Measurements from ENCODE around the gene RNASE8. TPM values are rescaled to one million over a fixed set of nuclear protein-coding genes. Genes with fewer than 3 reads are reported as not detected.
A peak's percentile ranks its signal among the peaks of the same experiment; 100 is the strongest.

RNASE8 gene
- total and polyA plus RNA-seq, 3 experiments from 2014 or later = not detected

DNA sequence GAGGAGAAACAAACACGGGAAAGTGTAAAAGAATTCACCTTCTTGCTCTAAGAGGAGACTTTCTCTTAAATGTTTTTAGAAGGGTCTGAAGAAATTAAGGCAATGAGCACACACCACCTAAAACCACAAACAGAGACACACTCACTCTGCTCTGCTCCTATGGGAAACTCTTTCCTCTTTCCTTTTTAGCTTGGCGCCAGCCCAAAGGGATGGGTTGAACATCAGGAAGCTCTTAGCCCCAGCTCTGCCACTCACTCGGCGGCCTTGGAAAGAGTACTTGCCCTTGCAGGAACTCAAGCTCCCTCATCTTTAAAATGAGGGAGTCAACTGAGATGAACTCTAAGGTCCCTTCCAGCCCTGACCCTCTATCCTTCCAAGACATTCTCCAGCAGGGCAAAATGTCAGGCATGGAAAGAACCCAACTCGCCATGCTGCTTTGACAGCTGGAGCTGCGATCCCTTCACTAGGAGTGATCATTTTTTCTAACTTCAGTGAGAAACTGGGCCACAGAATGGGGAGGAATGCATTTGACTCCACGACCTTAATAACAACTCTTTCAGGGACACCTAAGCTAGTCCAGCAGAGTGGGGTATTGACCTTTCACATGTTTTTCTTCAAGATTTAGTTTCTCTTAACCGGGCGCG, 980 bp upstream of the RNASE8 start:
- H3K9me3 ChIP-seq (ENCODE audit: low read length) = no peaks in the 10 kb centered on the region
- H3K36me3 Mint-ChIP-seq = no peaks in the 10 kb centered on the region
- no peak overlapping the region for H3K27ac Mint-ChIP-seq
- H3K27ac ChIP-seq (ENCODE audit: low read depth, low read length) = no peak overlapping the region
- POLR2A ChIA-PET = no interaction called here
- no peak overlapping the region for H3K4me3 Mint-ChIP-seq
- H3K9me3 Mint-ChIP-seq = no peaks in the 10 kb centered on the region
- H3K27me3 Mint-ChIP-seq = peaks cover 3 to 20% of the 10 kb centered on the region in 2 donors
- no peaks in the 10 kb centered on the region for H3K36me3 ChIP-seq (ENCODE audit: insufficient read depth, low read length)
- DNase-seq = no peak
- H3K4me1 Mint-ChIP-seq = no peaks in the 10 kb centered on the region
- no peaks in the 10 kb centered on the region for H3K4me1 ChIP-seq (ENCODE audit: insufficient read depth, low read length)
- H3K27me3 ChIP-seq (ENCODE audit: insufficient read depth, low read length, poor library complexity, severe bottlenecking) = no peaks in the 10 kb centered on the region
- CTCF ChIA-PET = interaction anchor here (1.0 to 4.4 kb wide), 3 partner anchors 11 to 42 kb away, joined by 3 to 14 read pairs (median 4); no protein-coding TSS in a partner anchor
- no peak overlapping the region for H3K4me3 ChIP-seq (ENCODE audit: low read length)

DNA sequence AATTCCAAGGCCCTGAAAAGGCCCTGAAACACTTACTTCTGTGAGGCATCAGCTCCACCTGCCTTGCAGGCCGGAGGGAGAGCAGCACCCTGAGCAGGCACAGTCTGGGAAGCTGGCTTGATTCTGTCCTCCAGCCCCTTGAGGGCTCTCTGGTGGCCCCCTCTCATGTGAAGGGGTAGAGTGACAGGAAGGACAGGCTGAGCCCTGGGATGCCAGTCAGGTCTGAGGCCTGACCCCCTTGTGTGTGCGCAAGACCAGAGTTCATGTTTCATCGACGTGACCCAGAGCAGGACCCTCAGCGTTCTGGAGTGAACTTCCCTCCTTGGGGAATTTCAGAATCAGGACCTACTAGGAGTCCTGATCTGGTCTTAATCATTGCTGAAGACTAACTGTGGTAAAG, 1.3 kb downstream of the RNASE8 start:
- Mint-ChIP-seq H3K4me3 (no peak overlapping the region), H3K36me3 (no peaks in the 10 kb centered on the region)

DNA sequence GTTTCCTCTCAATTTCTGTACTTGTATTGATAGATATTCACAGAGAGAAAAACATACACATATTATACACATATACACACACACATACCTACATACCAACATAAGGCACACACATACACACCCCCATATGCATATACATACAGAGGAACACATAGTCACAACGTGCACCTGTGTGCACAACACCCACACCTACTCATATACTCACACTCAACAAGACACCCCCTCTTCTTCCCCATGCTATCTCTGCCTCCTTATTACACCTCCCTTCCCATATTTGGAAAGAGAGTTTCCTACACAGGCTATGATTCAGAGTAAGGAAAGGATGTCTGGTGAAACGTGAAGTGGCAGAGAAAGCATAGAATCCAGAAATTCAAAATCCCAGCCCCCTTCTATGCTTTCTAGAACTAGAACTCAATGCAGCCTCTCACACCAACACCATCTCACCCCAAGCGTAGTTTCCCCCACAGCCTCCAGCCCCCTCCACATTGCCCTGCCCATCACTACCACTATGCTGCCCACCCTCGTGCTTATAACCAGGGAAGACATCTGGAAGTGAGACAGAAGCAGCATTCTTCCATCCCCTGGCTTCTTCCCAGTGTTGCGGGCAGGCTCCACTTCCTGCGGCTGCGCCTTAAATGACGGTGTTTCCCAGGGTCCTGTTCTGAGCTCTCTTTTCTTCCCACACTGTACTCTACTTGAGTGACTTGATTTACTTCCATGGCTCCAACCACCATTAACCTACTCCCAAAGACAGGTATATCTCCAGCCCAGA, 2.4 kb downstream of the RNASE8 start:
- H3K27ac Mint-ChIP-seq = no peak overlapping the region
- Histone ChIP-seq H3K4me1 (ENCODE audit: insufficient read depth, low read length) (no peaks in the 10 kb centered on the region), H3K27ac (ENCODE audit: low read depth, low read length) (no peak overlapping the region), H3K9me3 (ENCODE audit: low read length) (no peaks in the 10 kb centered on the region), H3K27me3 (ENCODE audit: insufficient read depth, low read length, poor library complexity, severe bottlenecking) (peaks cover 5% of the 10 kb centered on the region), H3K36me3 (ENCODE audit: insufficient read depth, low read length) (no peaks in the 10 kb centered on the region), H3K4me3 (ENCODE audit: low read length) (no peak overlapping the region)
- ChIA-PET POLR2A (no interaction called here), CTCF (interaction anchor here (4.4 kb wide), 1 partner anchor 8 kb away, joined by 14 read pairs; no protein-coding TSS in a partner anchor)
- no peaks in the 10 kb centered on the region for H3K9me3 Mint-ChIP-seq
- no peak overlapping the region for H3K4me3 Mint-ChIP-seq
- peaks cover 8 to 37% of the 10 kb centered on the region in 2 donors for H3K27me3 Mint-ChIP-seq
- no peaks in the 10 kb centered on the region for H3K4me1 Mint-ChIP-seq
- DNase-seq = no peak
- H3K36me3 Mint-ChIP-seq = no peaks in the 10 kb centered on the region

More for the DNA sequence above, 1.3 kb downstream of the RNASE8 start:
- Mint-ChIP-seq H3K4me1 (no peaks in the 10 kb centered on the region), H3K9me3 (no peaks in the 10 kb centered on the region), H3K27ac (no peak overlapping the region), H3K27me3 (peaks cover 8 to 31% of the 10 kb centered on the region in 2 donors)
- Histone ChIP-seq H3K9me3 (ENCODE audit: low read length) (no peaks in the 10 kb centered on the region), H3K4me3 (ENCODE audit: low read length) (no peak overlapping the region), H3K27ac (ENCODE audit: low read depth, low read length) (no peak overlapping the region), H3K4me1 (ENCODE audit: insufficient read depth, low read length) (no peaks in the 10 kb centered on the region), H3K27me3 (ENCODE audit: insufficient read depth, low read length, poor library complexity, severe bottlenecking) (peaks cover 5% of the 10 kb centered on the region), H3K36me3 (ENCODE audit: insufficient read depth, low read length) (no peaks in the 10 kb centered on the region)
- ChIA-PET CTCF (interaction anchor here (1.3 to 4.4 kb wide), 2 partner anchors 9 to 44 kb away, joined by 4 to 14 read pairs; no protein-coding TSS in a partner anchor), POLR2A (no interaction called here)
- DNase-seq = no peak

GRCh38 chr14:21060614-21061346, 3.2 kb downstream of the RNASE8 start:
- Mint-ChIP-seq H3K27ac (no peak overlapping the region), H3K4me3 (no peak overlapping the region), H3K4me1 (no peaks in the 10 kb centered on the region), H3K9me3 (no peaks in the 10 kb centered on the region), H3K27me3 (peaks cover 14 to 44% of the 10 kb centered on the region in 2 donors), H3K36me3 (peaks cover 0 to 1% (median 0%) of the 10 kb centered on the region in 3 donors)
- no peaks in the 10 kb centered on the region for H3K36me3 ChIP-seq (ENCODE audit: insufficient read depth, low read length)
- H3K27me3 ChIP-seq (ENCODE audit: insufficient read depth, low read length, poor library complexity, severe bottlenecking) = peaks cover 5% of the 10 kb centered on the region
- H3K4me1 ChIP-seq (ENCODE audit: insufficient read depth, low read length) = no peaks in the 10 kb centered on the region
- no peaks in the 10 kb centered on the region for H3K9me3 ChIP-seq (ENCODE audit: low read length)
- no peak for DNase-seq
- POLR2A ChIA-PET = no interaction called here
- no peak overlapping the region for H3K4me3 ChIP-seq (ENCODE audit: low read length)
- CTCF ChIA-PET = interaction anchor here (1.4 to 2.4 kb wide), 2 partner anchors 32 to 47 kb away, joined by 3 to 7 read pairs; no protein-coding TSS in a partner anchor
- no peak overlapping the region for H3K27ac ChIP-seq (ENCODE audit: low read depth, low read length)

- POLR2A ChIA-PET = no interaction called here
- Histone ChIP-seq H3K36me3 (ENCODE audit: insufficient read depth, low read length) (no peaks in the 10 kb centered on the region), H3K4me1 (ENCODE audit: insufficient read depth, low read length) (no peaks in the 10 kb centered on the region), H3K9me3 (ENCODE audit: low read length) (no peaks in the 10 kb centered on the region), H3K27me3 (ENCODE audit: insufficient read depth, low read length, poor library complexity, severe bottlenecking) (peaks cover 5% of the 10 kb centered on the region), H3K27ac (ENCODE audit: low read depth, low read length) (no peak overlapping the region), H3K4me3 (ENCODE audit: low read length) (no peak overlapping the region)
- Mint-ChIP-seq H3K4me3 (no peak overlapping the region), H3K27ac (no peak overlapping the region), H3K4me1 (no peaks in the 10 kb centered on the region), H3K27me3 (peaks cover 17 to 48% of the 10 kb centered on the region in 2 donors), H3K36me3 (peaks cover 0 to 1% (median 0%) of the 10 kb centered on the region in 3 donors), H3K9me3 (no peaks in the 10 kb centered on the region)
- CTCF ChIA-PET = interaction anchor here (0.8 to 2.4 kb wide), 3 partner anchors 32 to 53 kb away, joined by 3 to 7 read pairs (median 3); no protein-coding TSS in a partner anchor
- no peak for DNase-seq
Measured at GRCh38 chr14:21061347-21061668, 3.7 kb downstream of the RNASE8 start.

GRCh38 chr14:21063479-21063878, 5.9 kb downstream of the RNASE8 start:
- ChIA-PET CTCF (interaction anchor here (2.8 to 6.3 kb wide), 2 partner anchors 29 to 44 kb away, joined by 11 to 130 read pairs; no protein-coding TSS in a partner anchor), POLR2A (no interaction called here)
- Mint-ChIP-seq H3K9me3 (no peaks in the 10 kb centered on the region), H3K4me3 (no peak overlapping the region), H3K27ac (no peak overlapping the region), H3K36me3 (peaks cover 0 to 1% (median 0%) of the 10 kb centered on the region in 3 donors), H3K4me1 (peaks cover under 1 to 3% (median 2%) of the 10 kb centered on the region in 3 donors), H3K27me3 (peaks cover 34 to 67% of the 10 kb centered on the region in 2 donors)
- Histone ChIP-seq H3K9me3 (ENCODE audit: low read length) (no peaks in the 10 kb centered on the region), H3K36me3 (ENCODE audit: insufficient read depth, low read length) (no peaks in the 10 kb centered on the region), H3K27me3 (ENCODE audit: insufficient read depth, low read length, poor library complexity, severe bottlenecking) (peaks cover 17% of the 10 kb centered on the region), H3K4me3 (ENCODE audit: low read length) (no peak overlapping the region), H3K27ac (ENCODE audit: low read depth, low read length) (no peak overlapping the region), H3K4me1 (ENCODE audit: insufficient read depth, low read length) (peaks cover 4% of the 10 kb centered on the region)
- no peak for DNase-seq

- Histone ChIP-seq H3K27me3 (ENCODE audit: insufficient read depth, low read length, poor library complexity, severe bottlenecking) (peaks cover 48% of the 10 kb centered on the region), H3K27ac (ENCODE audit: low read depth, low read length) (no peak overlapping the region), H3K9me3 (ENCODE audit: low read length) (no peaks in the 10 kb centered on the region), H3K4me1 (ENCODE audit: insufficient read depth, low read length) (peaks cover 36% of the 10 kb centered on the region), H3K36me3 (ENCODE audit: insufficient read depth, low read length) (no peaks in the 10 kb centered on the region), H3K4me3 (ENCODE audit: low read length) (no peak overlapping the region)
- ChIA-PET CTCF (interaction anchor here (1.4 to 6.3 kb wide), 10 partner anchors 9 to 52 kb away, joined by 4 to 130 read pairs (median 17); partner anchors contain the start of genes RNASE8, TMEM253 and ZNF219), POLR2A (no interaction called here)
- H3K27me3 Mint-ChIP-seq = peaks cover 53 to 81% of the 10 kb centered on the region in 2 donors
- H3K9me3 Mint-ChIP-seq = no peaks in the 10 kb centered on the region
- DNase-seq = no peak
- H3K4me3 Mint-ChIP-seq = no peak overlapping the region
- H3K4me1 Mint-ChIP-seq = peaks cover 23 to 34% (median 25%) of the 10 kb centered on the region in 3 donors
- H3K36me3 Mint-ChIP-seq = peaks cover 0 to 1% (median 0%) of the 10 kb centered on the region in 3 donors
- peak overlapping the region in 1 of 8 donors; percentile 9 for H3K27ac Mint-ChIP-seq
Measured at GRCh38 chr14:21066882-21067502, 9.4 kb downstream of the RNASE8 start.

Measured in CD8-positive, alpha-beta memory T cell (primary cell).